ENCODE data around the gene EPN3. TPM values are rescaled to one million over a fixed set of nuclear protein-coding genes. Genes with fewer than 3 reads are reported as not detected.

The EPN3 gene
- total and polyA plus RNA-seq, 4 donors: 1.3 to 2.6 (median 2.5) TPM

DNA sequence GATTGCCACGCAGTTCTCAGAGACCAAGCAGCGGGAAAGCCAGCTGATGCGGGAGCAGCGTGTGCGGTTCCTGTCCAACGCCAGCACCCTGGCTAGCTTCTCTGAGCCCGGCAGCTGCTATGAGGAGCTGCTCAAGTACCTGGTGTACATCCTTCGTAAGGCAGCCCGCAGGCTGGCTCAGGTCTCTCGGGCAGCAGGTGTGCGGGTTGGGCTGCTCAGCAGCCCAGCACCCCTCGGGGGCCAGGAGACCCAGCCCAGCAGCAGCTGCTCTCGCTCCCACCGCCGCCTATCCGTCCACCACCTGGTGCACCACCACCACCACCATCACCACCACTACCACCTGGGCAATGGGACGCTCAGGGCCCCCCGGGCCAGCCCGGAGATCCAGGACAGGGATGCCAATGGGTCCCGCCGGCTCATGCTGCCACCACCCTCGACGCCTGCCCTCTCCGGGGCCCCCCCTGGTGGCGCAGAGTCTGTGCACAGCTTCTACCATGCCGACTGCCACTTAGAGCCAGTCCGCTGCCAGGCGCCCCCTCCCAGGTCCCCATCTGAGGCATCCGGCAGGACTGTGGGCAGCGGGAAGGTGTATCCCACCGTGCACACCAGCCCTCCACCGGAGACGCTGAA lies 43.2 kb downstream of the EPN3 start:
- ATAC-seq (ENCODE audit: insufficient read depth, low FRiP score): no peak
- no peak for DNase-seq
- WGBS, 2 donors: 85 to 89% methylated on average over 33 of the region's 33 CpGs

DNA sequence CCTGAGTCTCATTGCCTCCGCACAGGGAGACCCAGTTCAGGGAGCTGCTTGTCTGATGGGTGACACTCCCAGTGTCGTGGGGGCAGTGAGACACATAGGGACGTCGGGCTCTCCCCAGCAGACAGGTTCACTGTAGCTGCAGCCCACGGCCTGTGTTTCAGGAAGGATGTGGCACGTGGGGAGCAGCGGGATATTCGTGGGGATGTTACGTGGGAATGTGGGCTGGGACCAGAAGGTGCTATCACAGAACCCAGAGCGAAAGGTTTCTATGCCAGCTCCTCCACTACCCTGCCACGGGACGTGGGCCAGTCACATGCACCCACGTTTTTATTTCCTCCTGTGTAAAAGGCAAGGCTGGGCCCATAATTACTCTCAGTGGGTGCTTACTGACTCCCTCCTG lies 44.3 kb downstream of the EPN3 start:
- Histone ChIP-seq H3K27ac (ENCODE audit: low read depth in 1 of 2, low read length in 1 of 2) (no peak overlapping the region), H3K9ac (ENCODE audit: insufficient read depth in 1 of 2, low read length in 2 of 2) (no peak overlapping the region), H3K36me3 (ENCODE audit: control insufficient read depth in 4 of 4, insufficient read depth in 4 of 4, low read length in 4 of 4) (peaks cover 0 to 36% (median 13%) of the 10 kb centered on the region in 4 donors), H3K27me3 (ENCODE audit: control insufficient read depth in 3 of 3, insufficient read depth in 3 of 3, low read length in 2 of 3) (no peaks in the 10 kb centered on the region), H3K9me3 (ENCODE audit: control insufficient read depth in 4 of 4, insufficient read depth in 3 of 4, low read length in 3 of 4) (no peaks in the 10 kb centered on the region), H3K4me1 (ENCODE audit: control insufficient read depth in 5 of 5, insufficient read depth in 5 of 5, low read length in 5 of 5) (no peaks in the 10 kb centered on the region), H3K4me3 (no peak overlapping the region)
- no peak for ATAC-seq (ENCODE audit: insufficient read depth, low FRiP score)
- DNase-seq: no peak
- TF ChIP-seq, protein P1, sequence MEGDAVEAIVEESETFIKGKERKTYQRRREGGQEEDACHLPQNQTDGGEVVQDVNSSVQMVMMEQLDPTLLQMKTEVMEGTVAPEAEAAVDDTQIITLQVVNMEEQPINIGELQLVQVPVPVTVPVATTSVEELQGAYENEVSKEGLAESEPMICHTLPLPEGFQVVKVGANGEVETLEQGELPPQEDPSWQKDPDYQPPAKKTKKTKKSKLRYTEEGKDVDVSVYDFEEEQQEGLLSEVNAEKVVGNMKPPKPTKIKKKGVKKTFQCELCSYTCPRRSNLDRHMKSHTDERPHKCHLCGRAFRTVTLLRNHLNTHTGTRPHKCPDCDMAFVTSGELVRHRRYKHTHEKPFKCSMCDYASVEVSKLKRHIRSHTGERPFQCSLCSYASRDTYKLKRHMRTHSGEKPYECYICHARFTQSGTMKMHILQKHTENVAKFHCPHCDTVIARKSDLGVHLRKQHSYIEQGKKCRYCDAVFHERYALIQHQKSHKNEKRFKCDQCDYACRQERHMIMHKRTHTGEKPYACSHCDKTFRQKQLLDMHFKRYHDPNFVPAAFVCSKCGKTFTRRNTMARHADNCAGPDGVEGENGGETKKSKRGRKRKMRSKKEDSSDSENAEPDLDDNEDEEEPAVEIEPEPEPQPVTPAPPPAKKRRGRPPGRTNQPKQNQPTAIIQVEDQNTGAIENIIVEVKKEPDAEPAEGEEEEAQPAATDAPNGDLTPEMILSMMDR (IDR thresholded peaks at IDR 0.05; ENCODE audit: control extremely low read depth, extremely low read depth): no peak
- 65 to 69% methylated on average over 13 of the region's 13 CpGs for WGBS, 2 donors

More for the DNA sequence above, 43.2 kb downstream of the EPN3 start:
- H3K27ac ChIP-seq (ENCODE audit: low read depth in 1 of 2, low read length in 1 of 2): no peak overlapping the region
- H3K9ac ChIP-seq (ENCODE audit: insufficient read depth in 1 of 2, low read length in 2 of 2): no peak overlapping the region
- H3K4me3 ChIP-seq: no peak overlapping the region
- TF ChIP-seq, protein P1 (IDR thresholded peaks at IDR 0.05; ENCODE audit: control extremely low read depth, extremely low read depth): no peak
- H3K9me3 ChIP-seq (ENCODE audit: control insufficient read depth in 4 of 4, insufficient read depth in 3 of 4, low read length in 3 of 4): no peaks in the 10 kb centered on the region
- no peaks in the 10 kb centered on the region for H3K4me1 ChIP-seq (ENCODE audit: control insufficient read depth in 5 of 5, insufficient read depth in 5 of 5, low read length in 5 of 5)
- H3K36me3 ChIP-seq (ENCODE audit: control insufficient read depth in 4 of 4, insufficient read depth in 4 of 4, low read length in 4 of 4): peaks cover 0 to 30% (median 14%) of the 10 kb centered on the region in 4 donors
- no peaks in the 10 kb centered on the region for H3K27me3 ChIP-seq (ENCODE audit: control insufficient read depth in 3 of 3, insufficient read depth in 3 of 3, low read length in 2 of 3)

GRCh38 chr17:50577451-50577954 lies 45.0 kb downstream of the EPN3 start:
- WGBS, 2 donors: 91% methylated on average over 13 of the region's 13 CpGs
- TF ChIP-seq, protein P1 (IDR thresholded peaks at IDR 0.05; ENCODE audit: control extremely low read depth, extremely low read depth): no peak
- Histone ChIP-seq H3K36me3 (ENCODE audit: control insufficient read depth in 4 of 4, insufficient read depth in 4 of 4, low read length in 4 of 4) (peaks cover 0 to 41% (median 14%) of the 10 kb centered on the region in 4 donors), H3K27me3 (ENCODE audit: control insufficient read depth in 3 of 3, insufficient read depth in 3 of 3, low read length in 2 of 3) (no peaks in the 10 kb centered on the region), H3K4me3 (no peak overlapping the region), H3K9ac (ENCODE audit: insufficient read depth in 1 of 2, low read length in 2 of 2) (no peak overlapping the region), H3K4me1 (ENCODE audit: control insufficient read depth in 5 of 5, insufficient read depth in 5 of 5, low read length in 5 of 5) (no peaks in the 10 kb centered on the region), H3K27ac (ENCODE audit: low read depth in 1 of 2, low read length in 1 of 2) (no peak overlapping the region), H3K9me3 (ENCODE audit: control insufficient read depth in 4 of 4, insufficient read depth in 3 of 4, low read length in 3 of 4) (no peaks in the 10 kb centered on the region)
- ATAC-seq (ENCODE audit: insufficient read depth, low FRiP score) (no peak), DNase-seq (no peak)

Data from lung (tissue), 12 donors.